ENCODE data around the gene SLC66A2.
A peak's percentile ranks its signal among the peaks of the same experiment; 100 is the strongest.

Gene SLC66A2

GRCh38 chr18:79972720-79973119, 21.3 kb upstream of the SLC66A2 start:
- CTCF ChIA-PET: interaction anchor here (0.7 kb wide), 1 partner anchor 218 kb away, joined by 3 read pairs; no protein-coding TSS in a partner anchor
- 0 out of 2 replicates have a peak overlapping the region, but pooled peaks have one; percentile 2 for H3K27ac ChIP-seq
- no peak for DNase-seq (ENCODE audit: low spot score)
- TF ChIP-seq CTCF (conservative IDR thresholded peaks at IDR 0.05; ENCODE audit: low read depth): no peak
- POLR2A ChIA-PET (ENCODE audit: low non-redundant PET): no interaction called here

- ChIA-PET CTCF (interaction anchor here (0.7 kb wide), 1 partner anchor 219 kb away, joined by 3 read pairs; no protein-coding TSS in a partner anchor), POLR2A (ENCODE audit: low non-redundant PET) (no interaction called here)
- no peak for DNase-seq (ENCODE audit: low spot score)
- H3K27ac ChIP-seq: 0 out of 2 replicates have a peak overlapping the region, but pooled peaks have one; percentile 2
- no peak for TF ChIP-seq CTCF (conservative IDR thresholded peaks at IDR 0.05; ENCODE audit: low read depth)
Observed at GRCh38 chr18:79971986-79972385, 20.5 kb upstream of the SLC66A2 start.

GRCh38 chr18:79971211-79971952, 19.9 kb upstream of the SLC66A2 start:
- ChIA-PET CTCF (no interaction called here), POLR2A (ENCODE audit: low non-redundant PET) (no interaction called here)
- 0 out of 2 replicates have a peak overlapping the region, but pooled peaks have one; percentile 9 for H3K27ac ChIP-seq
- no peak for TF ChIP-seq CTCF (conservative IDR thresholded peaks at IDR 0.05; ENCODE audit: low read depth)
- no peak for DNase-seq (ENCODE audit: low spot score)

GRCh38 chr18:79970419-79971133, 19.1 kb upstream of the SLC66A2 start:
- ChIA-PET CTCF (no interaction called here), POLR2A (ENCODE audit: low non-redundant PET) (no interaction called here)
- H3K27ac ChIP-seq: no peak overlapping the region
- TF ChIP-seq CTCF (conservative IDR thresholded peaks at IDR 0.05; ENCODE audit: low read depth): no peak
- DNase-seq (ENCODE audit: low spot score): no peak

- H3K27ac ChIP-seq: peak overlapping the region; percentile 92
- ChIA-PET POLR2A (ENCODE audit: low non-redundant PET) (no interaction called here), CTCF (no interaction called here)
- no peak for TF ChIP-seq CTCF (conservative IDR thresholded peaks at IDR 0.05; ENCODE audit: low read depth)
- peak; percentile 68 for DNase-seq (ENCODE audit: low spot score)
Observed at GRCh38 chr18:79965119-79965902, 13.9 kb upstream of the SLC66A2 start.
